ENCODE data around the gene ADCY3. TPM values are rescaled to one million over a fixed set of nuclear protein-coding genes. Genes with fewer than 3 reads are reported as not detected.

Gene ADCY3
- total and polyA plus RNA-seq, 8 donors: 5.2 to 339 (median 24.2) TPM

DNA sequence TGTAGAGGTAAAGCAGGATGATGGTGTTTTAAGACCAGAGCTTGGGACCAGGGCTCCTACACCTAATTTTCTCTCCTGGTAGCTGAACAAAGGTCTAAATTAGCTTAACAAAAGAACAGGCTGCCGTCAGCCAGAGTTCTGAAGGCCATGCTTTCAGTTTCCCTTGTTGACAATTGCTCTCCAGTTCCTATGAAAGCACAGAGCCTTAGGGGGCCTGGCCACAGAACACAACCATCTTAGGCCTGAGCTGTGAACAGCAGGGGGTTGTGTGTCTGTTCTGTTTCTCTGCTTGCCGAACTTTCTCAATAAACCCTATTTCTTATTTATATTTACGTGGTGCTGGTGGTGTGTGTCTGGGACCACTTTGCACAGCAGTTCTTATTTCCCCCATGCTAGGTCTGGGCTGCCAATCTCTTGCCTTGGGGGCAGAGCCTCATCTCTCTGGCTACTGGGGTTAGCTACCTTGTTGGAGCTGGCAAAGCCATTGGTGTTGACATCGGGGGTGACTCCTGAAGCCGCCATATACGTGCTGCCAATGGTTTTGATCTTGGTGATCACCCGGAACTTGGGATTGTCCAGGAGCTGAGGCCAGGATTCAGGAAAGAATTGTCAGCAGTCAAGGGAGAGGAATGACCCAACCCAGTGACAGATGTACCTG lies 97.9 kb downstream of the ADCY3 start:
- H3K4me3 ChIP-seq: no peak overlapping the region
- WGBS, 5 donors: 83 to 89% (median 85%) methylated on average over 6 to 7 of the region's 7 CpGs
- H3K27ac ChIP-seq: no peak overlapping the region
- no peak for TF ChIP-seq CTCF (IDR thresholded peaks at IDR 0.05)
- TF ChIP-seq POLR2AphosphoS5 (IDR thresholded peaks at IDR 0.05): no peak
- TF ChIP-seq POLR2A (IDR thresholded peaks at IDR 0.05): no peak
- TF ChIP-seq EP300 (IDR thresholded peaks at IDR 0.05): no peak
- peaks cover under 1 to 3% (median 3%) of the 10 kb centered on the region in 4 donors for H3K4me1 ChIP-seq
- peaks cover 17 to 78% (median 58%) of the 10 kb centered on the region in 4 donors for H3K36me3 ChIP-seq
- no peaks in the 10 kb centered on the region for H3K27me3 ChIP-seq
- peak in 1 of 2 donors; percentile 10 for DNase-seq
- no peaks in the 10 kb centered on the region for H3K9me3 ChIP-seq
- intact Hi-C loops (cut with DNase I; ENCODE audit: low total_unique reads): no loop called here

- Histone ChIP-seq H3K4me3 (no peak overlapping the region), H3K9me3 (no peaks in the 10 kb centered on the region), H3K4me1 (no peaks in the 10 kb centered on the region), H3K27me3 (no peaks in the 10 kb centered on the region), H3K27ac (no peak overlapping the region), H3K36me3 (peaks cover 17 to 86% (median 65%) of the 10 kb centered on the region in 4 donors)
- TF ChIP-seq EP300 (IDR thresholded peaks at IDR 0.05) (no peak), POLR2AphosphoS5 (IDR thresholded peaks at IDR 0.05) (no peak), POLR2A (IDR thresholded peaks at IDR 0.05) (no peak), CTCF (IDR thresholded peaks at IDR 0.05) (no peak)
- DNase-seq: peak in 1 of 2 donors; percentile 17
- intact Hi-C loops (cut with DNase I; ENCODE audit: low total_unique reads): no loop called here
- 86 to 97% (median 92%) methylated on average over 13 to 15 of the region's 15 CpGs for WGBS, 5 donors
These were observed 98.6 kb downstream of the ADCY3 start for GRCh38 chr2:24821433-24821891.

DNA sequence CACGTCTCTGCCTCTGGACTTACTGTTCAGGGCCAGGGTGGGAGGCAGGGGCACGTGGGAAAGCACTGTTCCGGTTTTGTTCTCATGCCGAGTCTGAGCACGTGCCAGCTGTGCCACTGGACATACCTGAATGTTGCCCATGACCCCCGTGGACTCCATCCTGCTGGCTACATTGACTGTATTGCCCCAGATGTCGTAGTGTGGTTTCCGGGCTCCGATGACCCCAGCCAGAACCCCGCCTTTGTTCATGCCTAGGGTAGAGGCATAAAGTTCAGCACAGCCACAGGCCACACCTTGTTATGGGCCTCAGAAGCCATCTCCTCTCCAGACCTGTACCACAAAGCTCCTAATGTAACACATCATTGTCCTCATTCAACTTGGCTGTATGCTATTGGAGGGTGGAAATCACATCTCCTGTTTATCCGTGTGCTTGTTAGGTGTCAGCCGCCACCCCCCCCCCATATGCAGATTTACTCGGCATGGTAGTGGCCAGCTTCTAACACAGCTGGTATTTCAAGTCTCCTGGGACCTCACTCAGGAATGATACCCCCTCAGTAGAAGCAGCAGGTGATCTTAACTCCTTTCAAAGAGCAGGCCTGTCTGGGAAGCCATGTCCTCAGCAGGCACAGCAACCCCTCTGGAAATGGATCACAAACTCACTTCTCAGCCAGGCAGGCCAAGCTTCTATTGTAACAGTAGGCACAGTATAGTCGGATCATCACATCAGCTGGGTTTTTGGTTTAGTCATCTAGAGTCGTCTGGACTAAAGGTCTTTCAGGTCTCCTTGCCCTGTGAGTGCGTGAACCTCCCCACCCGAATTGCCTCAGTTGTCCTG lies 99.2 kb downstream of the ADCY3 start:
- peaks cover 17 to 90% (median 72%) of the 10 kb centered on the region in 4 donors for H3K36me3 ChIP-seq
- peak in 1 of 2 donors; percentile 22 for DNase-seq
- WGBS, 5 donors: 89 to 95% (median 93%) methylated on average over 17 of the region's 17 CpGs
- no peaks in the 10 kb centered on the region for H3K4me1 ChIP-seq
- H3K4me3 ChIP-seq: no peak overlapping the region
- TF ChIP-seq EP300 (IDR thresholded peaks at IDR 0.05): no peak
- no peaks in the 10 kb centered on the region for H3K9me3 ChIP-seq
- intact Hi-C loops (cut with DNase I; ENCODE audit: low total_unique reads): no loop called here
- no peak overlapping the region for H3K27ac ChIP-seq
- no peaks in the 10 kb centered on the region for H3K27me3 ChIP-seq

GRCh38 chr2:24820175-24820513 lies 99.9 kb downstream of the ADCY3 start:
- Histone ChIP-seq H3K27me3 (no peaks in the 10 kb centered on the region), H3K4me3 (no peak overlapping the region), H3K9me3 (no peaks in the 10 kb centered on the region), H3K27ac (no peak overlapping the region), H3K36me3 (peaks cover 17 to 90% (median 78%) of the 10 kb centered on the region in 4 donors), H3K4me1 (no peaks in the 10 kb centered on the region)
- WGBS, 5 donors: 87 to 96% (median 93%) methylated on average over 7 of the region's 7 CpGs
- intact Hi-C loops (cut with DNase I; ENCODE audit: low total_unique reads): no loop called here
- TF ChIP-seq CTCF (IDR thresholded peaks at IDR 0.05): no peak
- no peak for TF ChIP-seq POLR2AphosphoS5 (IDR thresholded peaks at IDR 0.05)
- no peak for TF ChIP-seq POLR2A (IDR thresholded peaks at IDR 0.05)
- no peak for TF ChIP-seq EP300 (IDR thresholded peaks at IDR 0.05)
- peak in 1 of 2 donors; percentile 5 for DNase-seq
